ENCODE results near the gene SLC29A3. TPM values are rescaled to one million over a fixed set of nuclear protein-coding genes. Genes with fewer than 3 reads are reported as not detected.

The SLC29A3 gene
- polyA plus RNA-seq, 1 experiment: 7.2 TPM

GRCh38 chr10:71366690-71367089, 47.6 kb downstream of the SLC29A3 start:
- no peak overlapping the region for H3K4me3 ChIP-seq (ENCODE audit: low read depth, low read length)
- ChIA-PET POLR2A (no interaction called here), CTCF (interaction anchor here (0.7 to 1.4 kb wide), 3 partner anchors 10 to 103 kb away, joined by 3 to 7 read pairs (median 4); no protein-coding TSS in a partner anchor)
- no peak for DNase-seq (ENCODE audit: low read depth)
- peaks cover 5% of the 10 kb centered on the region; the same call in 1 of the 2 replicates for H3K27me3 ChIP-seq (ENCODE audit: control insufficient read depth, insufficient read depth, low read length)
- H3K36me3 ChIP-seq (ENCODE audit: control insufficient read depth, insufficient read depth, low read length): no peaks in the 10 kb centered on the region; the same call in 1 of the 2 replicates
- TF ChIP-seq CTCF (IDR thresholded peaks at IDR 0.05; ENCODE audit: insufficient read depth, low read depth, low read length): no peak

- Histone ChIP-seq H3K27me3 (ENCODE audit: control insufficient read depth, insufficient read depth, low read length) (peaks cover 5% of the 10 kb centered on the region; the same call in 1 of the 2 replicates), H3K36me3 (ENCODE audit: control insufficient read depth, insufficient read depth, low read length) (no peaks in the 10 kb centered on the region; the same call in 1 of the 2 replicates), H3K4me3 (ENCODE audit: low read depth, low read length) (no peak overlapping the region)
- no peak for DNase-seq (ENCODE audit: low read depth)
- CTCF ChIA-PET: interaction anchor here (1.1 to 2.4 kb wide), 2 partner anchors 16 to 47 kb away, joined by 4 to 9 read pairs; no protein-coding TSS in a partner anchor
- POLR2A ChIA-PET: no interaction called here
- no peak for TF ChIP-seq CTCF (IDR thresholded peaks at IDR 0.05; ENCODE audit: insufficient read depth, low read depth, low read length)
These were observed 48.2 kb downstream of the SLC29A3 start for GRCh38 chr10:71367271-71367670.

- no peak for DNase-seq (ENCODE audit: low read depth)
- Histone ChIP-seq H3K4me3 (ENCODE audit: low read depth, low read length) (no peak overlapping the region), H3K27me3 (ENCODE audit: control insufficient read depth, insufficient read depth, low read length) (peaks cover 10% of the 10 kb centered on the region), H3K36me3 (ENCODE audit: control insufficient read depth, insufficient read depth, low read length) (no peaks in the 10 kb centered on the region)
- ChIA-PET CTCF (interaction anchor here (0.7 to 2.4 kb wide), 5 partner anchors 8 to 23 kb away, joined by 4 to 9 read pairs (median 4); no protein-coding TSS in a partner anchor), POLR2A (no interaction called here)
- no peak for TF ChIP-seq CTCF (IDR thresholded peaks at IDR 0.05; ENCODE audit: insufficient read depth, low read depth, low read length)
These were observed 49.1 kb downstream of the SLC29A3 start for GRCh38 chr10:71368176-71368575.

GRCh38 chr10:71368643-71369042, 49.6 kb downstream of the SLC29A3 start:
- CTCF ChIA-PET: interaction anchor here (0.7 to 2.4 kb wide), 6 partner anchors 8 to 444 kb away, joined by 4 to 9 read pairs (median 4); no protein-coding TSS in a partner anchor
- Histone ChIP-seq H3K36me3 (ENCODE audit: control insufficient read depth, insufficient read depth, low read length) (no peaks in the 10 kb centered on the region), H3K27me3 (ENCODE audit: control insufficient read depth, insufficient read depth, low read length) (peaks cover 10% of the 10 kb centered on the region), H3K4me3 (ENCODE audit: low read depth, low read length) (no peak overlapping the region)
- DNase-seq (ENCODE audit: low read depth): no peak
- POLR2A ChIA-PET: no interaction called here
- no peak for TF ChIP-seq CTCF (IDR thresholded peaks at IDR 0.05; ENCODE audit: insufficient read depth, low read depth, low read length)

- H3K27me3 ChIP-seq (ENCODE audit: control insufficient read depth, insufficient read depth, low read length): peaks cover 10% of the 10 kb centered on the region
- ChIA-PET CTCF (interaction anchor here (0.7 to 2.4 kb wide), 4 partner anchors 11 to 443 kb away, joined by 3 to 9 read pairs (median 4); no protein-coding TSS in a partner anchor), POLR2A (no interaction called here)
- no peak for DNase-seq (ENCODE audit: low read depth)
- H3K4me3 ChIP-seq (ENCODE audit: low read depth, low read length): no peak overlapping the region
- TF ChIP-seq CTCF (IDR thresholded peaks at IDR 0.05; ENCODE audit: insufficient read depth, low read depth, low read length): no peak
- no peaks in the 10 kb centered on the region for H3K36me3 ChIP-seq (ENCODE audit: control insufficient read depth, insufficient read depth, low read length)
These were observed 50.5 kb downstream of the SLC29A3 start for GRCh38 chr10:71369602-71370001.
